Fibroblast of lung (primary cell): ENCODE data around the gene ARFGAP3.

Experiments
- EZH2 ChIP-seq: IDR thresholded peaks from 2 replicates; pipeline ENCODE4 v1.5.1; 2012; ENCODE audit warnings: low read length, control low read depth, mild to moderate bottlenecking; ENCODE audit errors: missing control alignments
- TF ChIP-seq, protein P1 (sequence below), 2 donors: IDR thresholded peaks in 1 of 2; conservative IDR thresholded peaks in 1 of 2; 1 replicate in 1 of 2; 2 replicates in 1 of 2; pipeline ENCODE4 v1.5.1; 2011 to 2012; ENCODE audit warnings: low read length in 2 of 2, control low read depth in 1 of 2, inconsistent platforms in 1 of 2, low read depth in 1 of 2, mild to moderate bottlenecking in 1 of 2

DNA sequence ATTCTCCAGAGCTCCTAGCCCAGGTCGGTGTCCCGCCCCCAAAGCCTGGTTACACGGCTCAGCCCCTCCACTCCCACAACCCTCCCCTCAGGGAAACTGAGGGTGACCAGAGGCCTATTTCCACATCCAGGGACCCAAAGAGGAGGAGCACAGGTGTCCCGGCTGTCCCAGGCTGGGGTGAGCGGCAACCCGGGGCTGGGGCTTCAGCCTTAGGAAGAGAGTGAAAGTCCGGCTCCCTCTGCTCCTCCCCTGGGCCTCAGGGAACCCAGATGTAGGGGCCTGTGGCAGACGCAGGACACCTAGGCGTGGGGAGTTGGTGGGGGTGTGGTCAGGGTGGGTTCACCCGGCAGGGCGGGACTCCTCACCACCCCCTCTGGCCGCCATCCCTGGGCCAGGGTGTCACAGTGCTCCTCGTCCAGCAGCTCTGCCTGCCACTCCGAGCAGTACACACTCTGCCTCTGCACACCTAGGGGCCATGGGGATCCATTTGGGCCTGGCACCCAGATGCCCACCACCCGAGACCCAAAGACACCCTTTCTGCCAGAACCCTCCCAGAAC, 63.1 kb downstream of the ARFGAP3 start:
- TF ChIP-seq, protein P1, sequence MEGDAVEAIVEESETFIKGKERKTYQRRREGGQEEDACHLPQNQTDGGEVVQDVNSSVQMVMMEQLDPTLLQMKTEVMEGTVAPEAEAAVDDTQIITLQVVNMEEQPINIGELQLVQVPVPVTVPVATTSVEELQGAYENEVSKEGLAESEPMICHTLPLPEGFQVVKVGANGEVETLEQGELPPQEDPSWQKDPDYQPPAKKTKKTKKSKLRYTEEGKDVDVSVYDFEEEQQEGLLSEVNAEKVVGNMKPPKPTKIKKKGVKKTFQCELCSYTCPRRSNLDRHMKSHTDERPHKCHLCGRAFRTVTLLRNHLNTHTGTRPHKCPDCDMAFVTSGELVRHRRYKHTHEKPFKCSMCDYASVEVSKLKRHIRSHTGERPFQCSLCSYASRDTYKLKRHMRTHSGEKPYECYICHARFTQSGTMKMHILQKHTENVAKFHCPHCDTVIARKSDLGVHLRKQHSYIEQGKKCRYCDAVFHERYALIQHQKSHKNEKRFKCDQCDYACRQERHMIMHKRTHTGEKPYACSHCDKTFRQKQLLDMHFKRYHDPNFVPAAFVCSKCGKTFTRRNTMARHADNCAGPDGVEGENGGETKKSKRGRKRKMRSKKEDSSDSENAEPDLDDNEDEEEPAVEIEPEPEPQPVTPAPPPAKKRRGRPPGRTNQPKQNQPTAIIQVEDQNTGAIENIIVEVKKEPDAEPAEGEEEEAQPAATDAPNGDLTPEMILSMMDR (conservative IDR thresholded peaks at IDR 0.05 in 1 of 2, IDR thresholded peaks at IDR 0.05 in 1 of 2; ENCODE audit: low read depth in 1 of 2, low read length in 2 of 2): no peak
- TF ChIP-seq EZH2: no peak
